HG02973 (cell line): Measurements from ENCODE around the gene RBM4.

Source experiments
- ATAC-seq: cut with Tn5 transposase; IDR thresholded peaks from one replicate; pipeline ENCODE4 v1.9.1; 2021; ENCODE audit warnings: moderate library complexity; ENCODE audit not compliant: unreplicated experiment

Gene RBM4

DNA sequence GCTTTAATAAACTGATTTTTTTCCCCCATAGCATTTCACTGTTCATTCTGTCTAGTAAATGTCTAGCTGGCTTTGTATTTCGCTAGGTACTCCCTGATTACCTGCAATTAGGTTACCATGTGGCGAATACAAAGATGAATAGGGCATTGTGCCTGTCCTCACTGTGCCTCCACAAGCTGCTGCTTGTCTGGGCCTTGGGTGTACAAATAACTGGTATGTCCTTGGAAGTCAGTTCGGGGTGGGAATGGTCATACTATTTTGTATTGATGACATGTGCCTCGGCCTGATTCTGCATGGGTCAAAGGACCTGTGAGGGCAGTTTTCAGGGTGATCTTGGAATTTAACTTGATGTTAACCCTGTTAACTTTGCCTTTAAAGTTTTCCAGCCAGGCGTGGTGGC, 11.4 kb downstream of the RBM4 start:
- ATAC-seq: no peak

DNA sequence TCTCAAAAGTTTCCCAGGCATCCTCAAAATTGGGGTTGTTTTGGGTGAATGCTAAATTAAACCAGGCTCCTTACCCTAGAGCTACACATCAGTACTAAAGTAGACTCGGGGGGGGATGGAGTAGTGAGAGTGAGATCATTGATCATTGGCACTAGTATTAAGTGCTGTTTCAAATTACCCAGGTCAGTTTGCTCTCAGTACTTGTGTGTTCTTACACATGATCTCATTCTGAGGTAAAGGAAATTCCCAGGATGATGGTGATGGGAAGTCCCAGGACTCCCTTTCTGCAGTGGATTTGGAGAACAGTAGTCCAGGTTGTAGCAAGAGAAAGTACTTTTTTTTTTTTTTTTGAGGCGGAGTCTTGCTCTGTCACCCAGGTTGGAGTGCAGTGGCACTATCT, 12.5 kb downstream of the RBM4 start:
- ATAC-seq: no peak

DNA sequence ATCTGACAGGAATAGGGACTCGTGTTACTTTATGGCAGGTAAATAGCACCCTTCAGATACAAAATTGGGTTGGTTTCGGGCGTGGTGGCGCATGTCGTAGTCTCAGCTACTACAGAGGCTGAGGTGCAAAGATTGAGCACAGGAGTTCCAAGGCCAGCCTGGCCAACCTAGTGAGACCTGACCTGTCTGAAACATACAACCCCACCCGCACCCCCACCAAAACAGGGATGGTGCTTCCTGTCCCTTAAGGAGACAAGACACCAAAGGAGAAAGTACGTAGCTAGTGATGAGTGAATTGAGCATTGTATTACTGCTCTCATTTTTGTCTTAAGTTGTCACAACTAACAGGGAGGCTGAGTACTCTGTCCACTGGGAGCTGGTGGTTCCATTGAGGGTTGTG, 14.1 kb downstream of the RBM4 start:
- ATAC-seq: no peak

DNA sequence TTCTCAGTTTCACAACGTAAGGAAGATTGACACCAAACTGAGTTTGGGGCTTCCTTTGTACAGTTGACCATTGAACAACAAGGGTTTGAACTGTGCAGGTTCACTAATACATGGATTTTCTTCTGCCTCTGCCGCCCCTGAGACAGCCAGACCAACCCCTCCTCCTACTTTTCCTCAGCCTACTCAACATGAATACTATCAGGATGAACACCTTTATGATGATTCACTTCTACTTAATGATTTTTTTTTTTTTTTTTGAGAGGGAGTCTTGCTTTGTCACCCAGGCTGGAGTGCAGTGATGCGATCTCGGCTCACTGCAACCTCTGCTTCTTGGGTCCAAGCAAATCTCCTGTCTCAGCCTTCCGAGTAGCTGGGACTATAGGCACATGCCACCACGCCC, 14.6 kb downstream of the RBM4 start:
- ATAC-seq: no peak

DNA sequence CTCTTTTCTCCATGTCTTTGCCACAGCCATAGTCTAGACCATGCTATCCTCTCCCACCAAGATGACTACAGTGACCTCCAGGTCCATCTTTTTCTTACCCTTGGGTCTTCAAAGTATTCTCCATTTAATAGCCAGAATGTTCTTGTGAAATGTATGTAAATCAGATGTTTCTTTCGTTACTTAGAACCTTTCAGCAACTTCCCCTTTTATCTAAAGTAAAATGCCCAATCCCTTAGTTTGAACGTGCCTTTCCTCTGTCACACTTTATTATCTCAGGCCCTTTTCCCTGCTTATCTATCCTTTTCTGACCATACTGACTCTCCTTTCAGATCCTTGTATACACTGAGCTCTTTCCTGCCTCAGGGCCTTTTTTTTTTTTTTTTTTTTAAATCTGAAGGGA, 21.3 kb downstream of the RBM4 start:
- ATAC-seq: no peak

DNA sequence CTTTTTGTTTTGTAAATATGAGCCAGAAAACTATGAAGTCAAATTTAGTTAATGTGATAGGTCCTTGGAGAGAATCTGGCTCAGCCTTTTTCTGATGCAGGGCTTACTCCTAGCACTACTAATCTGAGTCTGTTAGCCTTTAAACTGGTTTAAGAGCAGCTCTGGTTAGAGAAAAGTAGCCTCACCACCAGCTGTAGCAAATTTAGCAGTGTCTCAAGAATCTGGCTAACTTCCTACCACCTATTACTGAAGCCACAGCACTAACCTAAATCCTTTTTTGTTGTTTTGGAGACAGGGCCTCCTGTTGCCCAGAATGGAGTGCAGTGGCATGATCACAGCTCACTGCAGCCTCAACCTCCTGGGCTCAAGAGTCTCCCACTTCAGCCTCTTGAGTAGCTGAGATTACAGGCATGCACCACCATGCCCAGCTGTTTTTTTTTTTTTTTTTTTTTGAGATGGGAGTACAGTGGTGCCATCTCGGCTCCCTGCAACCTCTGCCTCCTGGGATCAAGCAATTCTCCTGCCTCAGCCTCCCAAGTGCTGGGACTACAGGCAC, 25.3 kb downstream of the RBM4 start:
- ATAC-seq: no peak

DNA sequence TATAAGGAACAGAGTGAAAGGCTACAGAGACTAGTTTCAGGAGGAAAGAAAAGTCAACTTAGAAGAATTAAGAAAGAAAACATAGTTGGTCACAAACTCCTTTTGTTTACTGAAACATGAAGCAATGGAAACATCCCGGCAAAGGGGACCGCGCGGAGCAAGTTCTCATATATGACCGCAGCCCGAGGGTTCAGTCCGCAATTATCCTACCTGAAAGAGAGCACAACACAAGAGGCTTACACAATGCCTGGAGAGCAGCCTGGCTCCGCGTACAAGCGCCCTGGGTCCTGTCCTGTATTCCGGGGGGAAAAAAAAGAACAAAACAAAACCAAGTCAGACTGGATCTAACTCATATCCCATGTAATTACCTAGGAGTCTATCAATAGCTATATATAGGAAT, 26.9 kb downstream of the RBM4 start:
- ATAC-seq: no peak

DNA sequence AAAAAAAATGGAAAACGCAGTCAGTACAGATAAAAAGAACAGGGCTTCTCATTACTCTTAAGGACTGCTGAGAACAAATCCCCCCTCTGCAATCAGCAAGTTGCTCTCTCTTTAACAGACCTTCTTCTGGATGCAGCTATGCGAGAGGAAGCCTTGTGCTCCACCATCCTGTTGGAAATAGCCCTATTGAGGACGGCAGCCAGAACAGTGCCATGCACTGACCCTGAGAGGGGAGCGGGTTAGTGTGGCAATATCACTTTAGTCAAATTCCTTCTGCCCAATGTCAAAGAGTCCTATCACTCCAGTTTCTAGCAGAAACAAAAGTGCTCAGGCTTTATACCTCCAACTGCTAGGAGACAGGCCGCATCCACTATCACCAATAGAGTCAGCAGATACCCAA, 32.3 kb downstream of the RBM4 start:
- no peak for ATAC-seq

DNA sequence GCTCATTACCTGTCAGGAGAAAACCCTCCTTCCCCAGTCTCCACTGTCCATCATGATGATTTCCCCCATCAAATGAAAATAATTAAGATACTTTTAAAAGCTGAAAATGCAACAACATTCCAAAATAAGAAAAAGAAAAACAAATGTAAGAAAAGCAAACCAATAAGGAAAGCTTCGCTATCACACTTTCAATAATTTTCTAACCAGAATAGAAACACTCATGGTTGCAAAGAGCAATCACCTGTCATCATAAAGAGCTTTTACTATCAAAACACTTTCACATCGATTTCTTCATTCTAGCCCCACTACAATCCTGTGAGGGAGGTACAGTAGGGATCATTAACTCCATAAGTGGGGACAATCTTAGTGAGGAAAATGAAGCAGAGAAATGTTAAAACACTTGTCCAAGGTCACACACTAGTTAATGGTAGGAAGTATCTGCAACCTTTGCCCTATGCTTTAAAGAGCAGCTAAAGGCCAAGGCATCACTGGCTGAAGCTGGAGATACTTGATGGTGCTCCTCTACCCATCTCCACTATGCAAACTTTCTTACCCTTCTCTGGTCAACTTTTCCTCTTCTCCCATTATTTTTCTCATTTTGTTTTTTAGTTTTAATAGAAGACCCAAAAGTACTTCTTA, 36.6 kb downstream of the RBM4 start:
- ATAC-seq: no peak

DNA sequence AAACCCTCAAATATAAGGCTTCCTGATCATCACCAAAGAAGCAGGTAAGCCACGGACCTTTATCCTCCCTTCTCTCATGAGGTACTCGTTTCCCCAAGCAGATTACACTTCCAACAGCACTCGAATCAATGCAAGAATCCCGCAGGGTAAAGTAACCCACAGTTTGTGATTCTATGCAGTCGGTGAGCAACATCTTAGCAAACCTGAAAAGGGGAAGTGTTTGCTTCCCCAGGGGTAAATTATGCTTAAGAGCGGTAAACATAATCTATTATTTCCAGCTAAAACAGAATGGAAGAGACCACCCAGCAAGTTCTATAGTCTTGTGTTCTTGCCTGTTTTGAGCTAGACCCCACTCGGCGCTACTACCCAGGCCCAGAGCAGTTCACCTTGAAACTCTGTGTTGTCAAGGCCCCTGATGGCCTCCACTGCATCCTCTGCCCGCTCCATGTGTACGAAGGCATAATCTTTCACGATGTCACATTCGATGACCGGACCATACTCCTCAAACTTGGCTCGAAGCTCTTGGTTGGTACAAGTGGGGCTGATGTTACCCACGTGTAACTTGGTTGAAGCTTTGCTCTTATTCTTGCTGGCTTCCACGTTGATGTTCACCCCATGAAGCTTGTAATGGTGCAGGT, 37.9 kb downstream of the RBM4 start:
- no peak for ATAC-seq

DNA sequence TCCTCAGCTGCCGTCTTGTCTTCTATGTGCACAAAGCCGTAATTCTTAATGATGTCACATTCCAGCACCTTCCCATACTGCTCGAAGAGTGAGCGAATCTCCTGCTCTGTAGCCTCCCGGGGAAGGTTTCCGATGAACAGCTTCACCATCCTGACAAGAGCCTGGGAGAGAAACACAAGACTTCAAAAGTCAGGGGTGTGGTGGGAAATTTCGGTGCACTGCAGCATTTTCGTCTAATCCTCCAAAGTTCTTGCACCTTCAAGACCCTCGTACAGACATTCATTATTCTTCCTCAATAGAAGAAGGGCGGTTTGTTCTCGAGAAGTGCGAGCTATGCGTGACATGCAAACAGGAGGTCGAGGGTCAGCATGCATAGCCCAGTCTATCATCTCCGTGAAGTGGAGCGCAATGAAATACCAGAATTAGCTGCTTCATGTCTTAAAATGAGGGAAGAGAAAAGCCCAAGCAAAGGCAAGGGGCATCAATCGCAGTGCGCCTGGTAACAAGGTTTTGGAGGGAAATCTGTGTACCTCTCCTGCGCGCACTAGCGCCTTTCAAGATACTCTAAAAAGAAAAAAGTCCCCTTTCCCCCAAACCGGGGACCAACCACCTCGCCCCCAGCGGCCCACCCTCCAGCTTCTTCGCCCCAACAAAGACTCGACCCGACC, 38.6 kb downstream of the RBM4 start:
- no peak for ATAC-seq

DNA sequence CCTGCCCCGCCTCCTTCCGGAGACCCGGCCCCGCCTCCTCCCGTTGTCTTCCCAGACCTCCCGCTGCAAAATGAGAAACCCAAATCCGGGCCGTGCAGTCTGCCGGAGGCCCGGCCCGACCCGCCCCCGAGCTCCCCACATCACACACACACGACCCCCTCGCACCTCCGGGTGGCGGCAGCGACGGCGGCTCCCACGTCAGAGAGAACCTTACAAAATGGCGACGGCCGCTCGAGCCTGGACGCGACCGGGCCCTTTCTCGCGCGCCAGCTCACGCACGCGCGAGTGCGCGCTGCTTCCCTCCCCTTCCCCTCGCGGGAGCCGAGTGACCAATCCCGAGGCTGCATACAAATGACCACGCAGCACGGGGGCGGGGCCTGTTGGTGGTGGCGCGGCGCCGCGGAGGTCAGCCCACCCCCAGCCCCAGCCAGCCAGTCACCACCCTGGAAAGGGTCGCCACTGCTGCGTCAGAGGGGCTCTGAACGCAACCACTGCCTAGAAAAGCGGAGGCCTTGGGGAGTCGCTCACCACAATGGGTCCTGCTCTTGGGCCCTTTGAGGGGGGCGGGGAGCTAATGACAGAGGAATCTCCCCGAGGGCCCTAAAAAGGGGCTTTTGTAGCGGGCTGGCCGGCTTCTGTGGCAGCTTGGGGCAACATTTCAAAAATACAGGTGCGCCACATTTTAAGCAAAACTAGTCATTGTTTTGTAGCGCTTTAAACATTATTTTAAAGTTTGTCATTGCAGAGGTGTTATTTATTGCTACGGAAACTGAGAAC, 39.3 kb downstream of the RBM4 start, which contains the start of gene RBM4B:
Gene RBM4B, minus strand, starts transcription at position 289 of the 777 bp plus-strand sequence. CDS start 808 bp downstream, outside the sequence.
- ATAC-seq: peak; percentile 85

DNA sequence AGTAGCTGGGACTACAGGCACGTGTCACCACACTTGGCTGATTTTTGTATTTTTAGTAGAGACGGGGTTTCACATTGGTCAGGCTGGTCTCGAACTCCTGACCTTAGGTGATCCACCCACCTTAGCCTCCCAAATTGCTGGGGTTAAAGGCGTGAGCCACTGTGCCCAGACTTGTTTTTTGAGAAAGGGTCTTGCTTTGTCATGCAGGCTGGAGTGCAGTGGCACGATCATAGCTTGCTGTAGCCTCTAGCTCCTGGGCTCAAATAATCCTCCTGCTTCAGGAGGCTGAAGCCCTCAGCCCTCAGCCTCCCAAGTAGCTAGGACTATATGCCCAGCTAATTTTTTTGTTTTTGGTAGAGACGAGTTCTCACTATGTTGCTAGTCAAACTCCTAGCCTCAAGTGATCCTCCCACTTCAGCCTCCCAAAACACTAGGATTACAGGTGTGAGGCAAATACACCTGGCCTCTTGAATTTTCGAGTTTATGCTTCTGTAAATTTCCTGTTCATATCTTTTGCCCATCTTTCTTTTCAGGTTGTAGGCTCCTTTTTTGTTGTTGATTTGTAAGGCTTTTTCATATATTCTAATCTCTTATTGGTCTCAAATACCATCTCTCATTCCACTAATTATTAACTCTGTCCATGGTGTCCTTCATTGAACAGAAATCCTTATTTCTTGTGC, 42.6 kb downstream of the RBM4 start:
- no peak for ATAC-seq

DNA sequence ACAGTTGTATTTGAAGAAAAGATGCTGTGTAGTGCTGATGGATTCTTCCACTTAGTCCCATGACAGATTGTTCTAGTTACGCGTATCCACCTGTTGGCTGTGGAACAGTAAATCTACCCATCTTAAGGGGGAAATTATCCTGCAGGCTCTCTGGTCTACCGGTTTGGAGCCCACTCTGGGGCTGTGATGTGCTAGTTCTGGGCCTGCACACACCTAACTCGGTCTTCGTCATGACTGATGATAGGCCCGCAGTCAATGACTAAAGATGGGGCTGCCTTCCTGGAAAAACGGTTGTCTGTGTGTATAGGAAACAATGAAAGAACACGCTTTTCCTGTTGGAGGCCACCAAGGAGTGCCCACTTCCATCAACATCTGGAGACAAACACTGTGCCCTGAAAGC, 45.4 kb downstream of the RBM4 start:
- ATAC-seq: no peak

DNA sequence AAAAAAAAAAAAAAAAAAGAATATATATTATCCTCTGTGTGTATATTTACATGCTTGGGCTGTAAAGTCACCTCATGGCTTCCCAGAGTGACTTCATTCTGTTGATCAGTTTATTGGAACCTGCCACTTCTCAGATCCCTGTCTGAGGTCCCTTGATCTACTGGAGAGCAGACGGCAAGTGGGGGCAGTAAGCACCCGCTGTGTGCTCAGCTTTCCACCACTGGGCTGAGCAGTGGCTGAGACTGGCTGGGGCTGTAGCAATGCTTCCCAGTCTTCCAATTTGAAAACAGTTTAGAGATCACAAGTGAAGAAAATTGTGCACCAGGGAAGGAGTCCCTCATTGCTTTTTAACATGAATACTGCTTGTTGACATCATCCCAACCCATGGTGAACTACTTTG, 46.1 kb downstream of the RBM4 start:
- no peak for ATAC-seq

DNA sequence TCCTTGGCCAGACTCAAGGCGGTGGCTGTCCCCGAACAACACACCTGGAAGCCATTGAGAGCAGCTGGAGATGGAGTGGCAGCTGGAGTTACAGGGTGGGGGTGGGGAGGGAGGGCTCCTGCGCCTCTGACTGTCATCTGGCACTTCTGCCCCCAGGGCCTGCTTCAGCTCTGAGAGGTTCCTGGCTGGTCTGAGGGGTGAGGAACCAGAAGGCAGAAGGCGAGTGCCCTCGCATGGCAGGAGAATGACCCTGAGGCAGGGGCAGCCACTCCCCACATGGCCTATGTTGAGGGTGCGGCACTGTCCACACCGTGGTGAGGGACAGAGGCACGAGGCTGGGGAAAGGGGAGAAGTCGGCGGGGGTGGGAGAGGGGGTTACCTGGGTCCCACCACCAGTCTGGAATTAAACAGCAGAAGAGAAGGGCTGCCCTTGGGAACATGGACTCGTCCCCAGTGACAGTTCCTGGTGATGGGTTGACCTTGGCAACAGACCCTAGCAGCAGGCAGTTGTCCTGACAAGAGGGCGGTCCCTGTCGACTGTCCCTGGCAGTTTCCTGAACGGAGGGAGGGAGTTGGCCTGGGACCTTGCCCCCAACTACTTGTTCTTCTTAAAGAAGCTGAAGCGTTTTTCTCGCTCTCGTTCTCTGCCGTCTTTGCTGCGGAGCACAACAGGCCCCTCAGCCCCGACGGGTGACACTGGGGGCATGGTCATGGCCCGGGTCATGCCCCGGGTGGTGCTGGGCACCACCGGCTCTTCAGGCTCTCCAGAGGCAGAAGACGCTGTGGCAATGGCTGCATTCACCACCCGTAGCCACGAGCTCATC, 47.0 kb downstream of the RBM4 start:
- no peak for ATAC-seq

DNA sequence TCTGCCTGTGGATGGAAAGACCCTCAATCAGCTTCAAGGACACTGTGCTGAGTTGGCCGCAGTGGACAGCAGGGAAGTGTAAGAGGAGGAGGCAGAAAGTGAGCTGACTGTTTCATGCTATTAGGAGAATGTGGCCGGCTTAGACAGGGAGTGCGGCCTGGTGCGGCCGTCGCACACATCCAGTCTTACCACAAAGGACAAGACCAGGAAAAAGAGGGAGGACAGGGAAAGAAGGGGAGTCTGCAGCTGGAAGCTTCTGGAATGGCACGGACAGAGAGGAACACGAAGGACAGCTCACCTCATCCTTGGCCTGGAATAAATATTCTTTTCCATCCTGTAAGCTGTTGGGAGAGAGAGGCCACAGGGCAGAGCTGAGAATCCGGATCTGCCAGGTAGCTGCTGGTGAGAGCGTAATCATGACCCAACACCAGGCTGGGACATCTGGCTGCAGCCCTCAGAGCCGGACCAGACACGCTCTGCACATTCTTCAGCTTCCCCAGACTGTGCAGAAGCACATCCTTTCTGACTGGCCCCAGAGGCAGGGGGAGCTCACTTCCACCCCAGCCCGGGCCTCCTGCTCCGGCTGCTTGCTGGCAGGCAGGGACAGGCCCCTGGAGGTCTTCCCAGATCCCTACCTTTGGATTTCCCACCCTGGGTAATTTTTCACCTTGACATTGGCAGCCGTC, 47.7 kb downstream of the RBM4 start:
- ATAC-seq: no peak

DNA sequence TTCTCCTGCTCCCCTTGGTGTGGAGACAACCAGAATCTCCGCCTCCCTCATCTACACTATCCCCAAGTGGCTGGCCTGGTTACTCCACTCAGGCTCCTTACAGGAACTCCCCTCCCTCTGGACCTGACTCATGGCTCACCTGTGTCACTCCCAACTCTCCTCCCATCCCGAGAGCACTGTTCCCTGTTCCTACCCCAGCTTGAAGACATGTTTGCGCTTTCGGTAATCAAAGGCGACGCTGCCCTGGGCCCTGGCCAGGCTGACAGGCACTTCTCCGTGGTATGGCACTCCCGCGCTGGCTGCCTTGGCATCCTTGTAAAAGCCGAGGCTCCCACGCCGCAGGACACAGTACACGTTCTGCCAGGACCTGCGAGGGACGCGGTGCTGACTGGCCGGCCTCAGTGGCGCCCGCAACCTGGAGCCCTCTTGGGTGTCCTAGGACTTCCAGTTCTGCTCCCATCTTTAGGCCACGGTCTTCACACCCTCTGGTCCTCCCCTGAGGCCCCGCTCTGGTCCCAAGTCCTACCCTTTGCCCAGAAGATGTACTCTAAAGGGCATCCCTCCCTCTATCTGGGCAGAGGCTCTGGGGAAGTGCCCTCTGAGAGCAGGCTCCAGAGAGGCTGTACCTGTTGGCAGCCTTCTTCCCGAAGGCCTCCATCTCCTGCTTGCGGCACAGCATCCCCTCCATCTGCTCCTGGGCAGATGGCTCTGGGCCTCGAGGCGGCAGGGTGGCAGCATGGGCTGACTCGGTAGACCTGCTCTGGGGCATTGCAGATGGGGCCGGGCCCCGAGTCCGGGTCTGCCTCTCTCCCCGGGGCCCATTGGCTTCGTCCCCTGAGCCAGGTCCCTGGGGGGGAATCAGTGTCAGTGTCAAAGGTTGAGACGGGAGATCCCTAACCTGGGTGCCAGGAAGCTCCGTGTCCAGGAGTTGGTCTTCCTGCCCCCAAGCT, 48.6 kb downstream of the RBM4 start:
- ATAC-seq: no peak
